Upper lobe of left lung (tissue), 4 donors: ENCODE data around the gene CAMK2N2.

Source experiments
- EP300 ChIP-seq, 4 donors: sonication (generic); formaldehyde crosslinking; IDR thresholded peaks; one replicate each; pipeline ENCODE4 v1.5.1; 2017; ENCODE audit warnings: antibody characterized with exemption in 4 of 4, control low read depth in 2 of 4
- POLR2AphosphoS5 ChIP-seq, 2 donors: sonication (generic); formaldehyde crosslinking; IDR thresholded peaks; one replicate each; pipeline ENCODE4 v1.5.1; 2017; ENCODE audit warnings: antibody characterized with exemption in 2 of 2
- TF ChIP-seq, protein P1 (sequence below), 6 experiments: fragments of 450-650 bp in 4 of 6; fragments of 200-600 bp in 2 of 6; sonication (generic) in 2 of 6; IDR thresholded peaks; one replicate each; pipeline ENCODE4 v1.5.1; 2016 to 2019; ENCODE audit warnings: antibody characterized with exemption in 6 of 6

DNA sequence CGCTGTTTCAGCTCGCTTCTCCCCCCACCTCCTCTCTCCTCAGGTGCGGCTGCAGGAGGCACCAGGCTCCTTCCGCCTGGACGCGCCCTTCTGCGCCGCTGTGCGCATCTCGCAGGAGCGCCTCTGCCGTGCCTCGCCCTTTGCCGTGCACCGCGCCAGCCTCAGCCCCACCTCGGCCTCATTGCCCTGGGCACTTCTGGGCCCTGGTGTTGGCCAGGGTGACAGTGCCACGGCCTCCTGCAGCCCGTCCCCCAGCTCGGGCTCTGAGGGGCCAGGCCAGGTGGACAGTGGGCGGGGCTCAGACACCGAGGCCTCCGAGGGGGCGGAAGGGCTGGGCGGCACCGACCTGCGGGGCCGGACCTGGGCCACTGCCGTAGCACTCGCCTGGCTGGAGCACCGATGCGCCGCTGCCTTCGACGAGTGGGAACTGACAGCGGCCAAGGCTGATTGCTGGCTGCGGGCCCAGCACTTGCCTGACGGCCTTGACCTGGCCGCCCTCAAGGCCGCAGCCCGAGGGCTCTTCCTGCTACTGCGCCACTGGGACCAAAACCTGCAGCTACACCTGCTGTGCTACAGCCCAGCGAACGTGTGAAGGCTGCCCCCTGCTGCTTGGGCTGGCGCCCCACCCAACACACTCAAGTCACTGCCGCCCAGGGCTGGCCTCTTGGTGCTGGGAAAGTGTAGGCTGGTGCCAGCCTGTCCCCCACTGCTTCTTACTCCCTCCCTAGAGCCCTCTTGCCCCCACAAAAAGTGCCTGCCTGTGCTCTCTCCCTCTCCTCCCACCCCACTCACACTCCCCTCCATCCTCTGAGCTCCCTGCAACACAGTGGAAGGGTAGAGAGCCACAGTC lies 19.7 kb downstream of the CAMK2N2 start:
- TF ChIP-seq EP300 (IDR thresholded peaks at IDR 0.05), result no peak
- TF ChIP-seq, protein P1, sequence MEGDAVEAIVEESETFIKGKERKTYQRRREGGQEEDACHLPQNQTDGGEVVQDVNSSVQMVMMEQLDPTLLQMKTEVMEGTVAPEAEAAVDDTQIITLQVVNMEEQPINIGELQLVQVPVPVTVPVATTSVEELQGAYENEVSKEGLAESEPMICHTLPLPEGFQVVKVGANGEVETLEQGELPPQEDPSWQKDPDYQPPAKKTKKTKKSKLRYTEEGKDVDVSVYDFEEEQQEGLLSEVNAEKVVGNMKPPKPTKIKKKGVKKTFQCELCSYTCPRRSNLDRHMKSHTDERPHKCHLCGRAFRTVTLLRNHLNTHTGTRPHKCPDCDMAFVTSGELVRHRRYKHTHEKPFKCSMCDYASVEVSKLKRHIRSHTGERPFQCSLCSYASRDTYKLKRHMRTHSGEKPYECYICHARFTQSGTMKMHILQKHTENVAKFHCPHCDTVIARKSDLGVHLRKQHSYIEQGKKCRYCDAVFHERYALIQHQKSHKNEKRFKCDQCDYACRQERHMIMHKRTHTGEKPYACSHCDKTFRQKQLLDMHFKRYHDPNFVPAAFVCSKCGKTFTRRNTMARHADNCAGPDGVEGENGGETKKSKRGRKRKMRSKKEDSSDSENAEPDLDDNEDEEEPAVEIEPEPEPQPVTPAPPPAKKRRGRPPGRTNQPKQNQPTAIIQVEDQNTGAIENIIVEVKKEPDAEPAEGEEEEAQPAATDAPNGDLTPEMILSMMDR (IDR thresholded peaks at IDR 0.05), result peak in 5 of 6 experiments; percentile 18 to 73 (median 60)
- TF ChIP-seq POLR2AphosphoS5 (IDR thresholded peaks at IDR 0.05), result no peak
